Heart right ventricle (tissue), 16 donors: ENCODE results near the gene DDX10. TPM values are rescaled to one million over a fixed set of nuclear protein-coding genes. Genes with fewer than 3 reads are reported as not detected.
"Not testable (repeated sequence)": the region's sequence is repeated elsewhere in the genome, so short reads cannot be mapped to it uniquely, and the experiment has no call there.

Source experiments
- ATAC-seq, 8 donors: fragments of 200-7000 bp; cut with Tn5 transposase; one replicate each; pipeline ENCODE4 v1.9.1; 2020; ENCODE audit warnings: mild to moderate bottlenecking in 8 of 8, moderate library complexity in 8 of 8, moderate number of reproducible peaks in 1 of 8
- DNase-seq, 2 donors: peaks; one replicate each; pipeline ENCODE4 v3.0.0-alpha.2; 2020
- H3K27ac ChIP-seq, 10 donors: fragments of 200-600 bp; sonication (generic) in 2 of 10; one replicate each; pipeline versions ENCODE4 v1.5.0 to v1.8.0; 2020 to 2022; ENCODE audit warnings: mild to moderate bottlenecking in 3 of 10
- H3K27me3 ChIP-seq, 7 donors: fragments of 200-600 bp; one replicate each; pipeline ENCODE4 v1.8.0; 2021 to 2022; ENCODE audit warnings: mild to moderate bottlenecking in 2 of 7
- H3K36me3 ChIP-seq, 9 donors: fragments of 200-600 bp; sonication (generic) in 1 of 9; one replicate each; pipeline versions ENCODE4 v1.5.0 to v1.8.0; 2020 to 2022; ENCODE audit warnings: mild to moderate bottlenecking in 2 of 9
- H3K4me1 ChIP-seq, 9 donors: fragments of 200-600 bp; sonication (generic) in 1 of 9; one replicate each; pipeline versions ENCODE4 v1.5.0 to v1.8.0; 2020 to 2022; ENCODE audit warnings: mild to moderate bottlenecking in 4 of 9
- H3K4me3 ChIP-seq, 10 donors: fragments of 200-600 bp; sonication (generic) in 2 of 10; one replicate each; pipeline versions ENCODE4 v1.5.0 to v1.8.0; 2020 to 2022; ENCODE audit warnings: mild to moderate bottlenecking in 7 of 10, moderate library complexity in 2 of 10
- H3K9me3 ChIP-seq, 11 donors: fragments of 200-600 bp in 10 of 11; sonication (generic) in 2 of 11; one replicate each; pipeline versions ENCODE4 v1.5.0 to v1.8.0; 2013 to 2022; ENCODE audit warnings: mild to moderate bottlenecking in 2 of 11, control low read depth in 1 of 11, moderate library complexity in 1 of 11
- WGBS, 2 donors: extraction: QIAGEN DNeasy Blood & Tissue Kit; methylation state at CpG; one replicate each; pipeline ENCODE4 v1.1.7; 2013; ENCODE audit warnings: inconsistent platforms in 1 of 2; 5-methylcytosine and 5-hydroxymethylcytosine counted together
- intact Hi-C, 10 donors: fragments of 100-400 bp; cut with DNase I; formaldehyde crosslinking; loops; one replicate each; pipeline versions ENCODE4 v1.11.1 to v1.14.2; 2022
- polyA plus RNA-seq, 2 donors: library from polyadenylated mRNA; stranded (reverse); fragments of 200-250 nt; gene quantifications; one replicate each; pipeline ENCODE4 v1.2.3, GENCODE V29; 2013
- total RNA-seq, 10 donors: library from RNA; stranded (reverse); fragmentation: NEBNext Ultra II Directional in 3 of 10; extraction: Animal tissue kit (Norgen Biotek cat#: 25700) in 3 of 10; gene quantifications; one replicate each; pipeline versions ENCODE4 v1.2.1 to v1.2.4, GENCODE V29; 2021 to 2023
- TF ChIP-seq, protein P1 (sequence below), 9 donors: fragments of 200-600 bp; sonication (generic) in 2 of 9; IDR thresholded peaks; one replicate each; pipeline versions ENCODE4 v1.5.0 to v1.8.0; 2021 to 2022; ENCODE audit warnings: antibody characterized with exemption in 9 of 9, mild to moderate bottlenecking in 5 of 9, moderate library complexity in 1 of 9
- donor health status: Arrhythmogenic right ventricular cardiomyopathy.
- donor health status: ischemic (EF 13 %, LVEDD 7.1; RV severe dilation, severe dysfunction).
- donor health status: healthy with polysubstance abuse.
- donor health status: DM: no; HTN: yes; CAD: no.
- donor health status: DM: no; HTN: no; CAD: no.
- donor health status: ischemic (EF 25% LVEDD 6.9; RV normal size, moderate dysfunction).
- donor health status: ischemic (EF 25% LVEDD 5.7; RV mildly dilated, moderate dysfunction).
- donor health status: healthy.
- donor health status: DM: yes; HTN: yes; CAD: no.
- donor health status: Ischemic cardiomyopathy.
- donor health status: ischemic (EF 35%, LVEDD 5.7; RV mildly dilated, moderate dysfunction).
- donor health status: nonischemic (EF 11% LVEDD 7.7; RV severe dilation, severe dysfunction).
- donor health status: DM: yes; HTN: yes; CAD: no.
- donor health status: PGD.
- donor health status: ischemic (EF 29% LVEDD 5.4; RV normal size, mild dysfunction).
- donor health status: nonischemic (EF 23%, LVEDD 6.1; RV moderate dilation, normal function).

DDX10 gene
- total and polyA plus RNA-seq, 12 donors: 9.3 to 15.3 (median 11.5) TPM

- ATAC-seq (no peak), DNase-seq (no peak)
- TF ChIP-seq, protein P1, sequence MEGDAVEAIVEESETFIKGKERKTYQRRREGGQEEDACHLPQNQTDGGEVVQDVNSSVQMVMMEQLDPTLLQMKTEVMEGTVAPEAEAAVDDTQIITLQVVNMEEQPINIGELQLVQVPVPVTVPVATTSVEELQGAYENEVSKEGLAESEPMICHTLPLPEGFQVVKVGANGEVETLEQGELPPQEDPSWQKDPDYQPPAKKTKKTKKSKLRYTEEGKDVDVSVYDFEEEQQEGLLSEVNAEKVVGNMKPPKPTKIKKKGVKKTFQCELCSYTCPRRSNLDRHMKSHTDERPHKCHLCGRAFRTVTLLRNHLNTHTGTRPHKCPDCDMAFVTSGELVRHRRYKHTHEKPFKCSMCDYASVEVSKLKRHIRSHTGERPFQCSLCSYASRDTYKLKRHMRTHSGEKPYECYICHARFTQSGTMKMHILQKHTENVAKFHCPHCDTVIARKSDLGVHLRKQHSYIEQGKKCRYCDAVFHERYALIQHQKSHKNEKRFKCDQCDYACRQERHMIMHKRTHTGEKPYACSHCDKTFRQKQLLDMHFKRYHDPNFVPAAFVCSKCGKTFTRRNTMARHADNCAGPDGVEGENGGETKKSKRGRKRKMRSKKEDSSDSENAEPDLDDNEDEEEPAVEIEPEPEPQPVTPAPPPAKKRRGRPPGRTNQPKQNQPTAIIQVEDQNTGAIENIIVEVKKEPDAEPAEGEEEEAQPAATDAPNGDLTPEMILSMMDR (IDR thresholded peaks at IDR 0.05): no peak
- 53 to 55% methylated on average over 3 of the region's 3 CpGs for WGBS, 2 donors
- no peaks in the 10 kb centered on the region for H3K9me3 ChIP-seq
- intact Hi-C loops: loop anchor here in 7 of 10 donors (5.0 to 10.0 kb wide), 12 partner anchors 50 to 533 kb away; partner anchors contain the start of genes POGLUT3 (in 4 of the 7), C11orf65 (in 3 of the 7), ATM (in 1 of the 7) and EXPH5 (in 1 of the 7)
- H3K27ac ChIP-seq: peak overlapping the region in 8 of 10 donors; percentile 57 to 80 (median 68)
- H3K36me3 ChIP-seq: no peaks in the 10 kb centered on the region
- H3K27me3 ChIP-seq: no peaks in the 10 kb centered on the region
- H3K4me3 ChIP-seq: no peak overlapping the region
- H3K4me1 ChIP-seq: peaks cover 0 to 7% (median 0%) of the 10 kb centered on the region in 9 donors
Observed at GRCh38 chr11:108647387-108647700, 17.5 kb upstream of the DDX10 start.

- H3K27ac ChIP-seq: peak overlapping the region; percentile 14 to 80 (median 64)
- peak; percentile 86 to 96 (median 94) for ATAC-seq
- TF ChIP-seq, protein P1 (IDR thresholded peaks at IDR 0.05): peak; percentile 45 to 84 (median 74)
- H3K27me3 ChIP-seq: no peaks in the 10 kb centered on the region
- intact Hi-C loops: loop anchor here in 7 of 10 donors (5.0 to 10.0 kb wide), 12 partner anchors 51 to 533 kb away; partner anchors contain the start of genes POGLUT3 (in 4 of the 7), C11orf65 (in 3 of the 7), ATM (in 1 of the 7) and EXPH5 (in 1 of the 7)
- H3K4me3 ChIP-seq: peak overlapping the region in 2 of 10 donors; percentile 3 to 27
- 23 to 35% methylated on average over 9 of the region's 9 CpGs for WGBS, 2 donors
- peak; percentile 56 to 83 for DNase-seq
- no peaks in the 10 kb centered on the region for H3K36me3 ChIP-seq
- peaks cover 0 to 7% (median 0%) of the 10 kb centered on the region in 9 donors for H3K4me1 ChIP-seq
- peaks cover 0 to 1% (median 0%) of the 10 kb centered on the region in 11 donors for H3K9me3 ChIP-seq
Observed at GRCh38 chr11:108647701-108648527, 17.0 kb upstream of the DDX10 start.

- H3K27me3 ChIP-seq: no peaks in the 10 kb centered on the region
- no peaks in the 10 kb centered on the region for H3K36me3 ChIP-seq
- peaks cover 0 to 5% (median 0%) of the 10 kb centered on the region in 11 donors for H3K9me3 ChIP-seq
- intact Hi-C loops: loop anchor here in 7 of 10 donors (5.0 to 10.0 kb wide), 12 partner anchors 51 to 534 kb away; partner anchors contain the start of genes POGLUT3 (in 4 of the 7), C11orf65 (in 3 of the 7), ATM (in 1 of the 7) and EXPH5 (in 1 of the 7)
- WGBS, 2 donors: 64 to 71% methylated on average over 2 of the region's 2 CpGs
- H3K27ac ChIP-seq: peak overlapping the region in 9 of 10 donors; percentile 14 to 80 (median 65)
- TF ChIP-seq, protein P1 (IDR thresholded peaks at IDR 0.05): no peak
- ATAC-seq: no peak
- peak overlapping the region in 1 of 10 donors; percentile 27 for H3K4me3 ChIP-seq
- peaks cover 0 to 7% (median 0%) of the 10 kb centered on the region in 9 donors for H3K4me1 ChIP-seq
- no peak for DNase-seq
Observed at GRCh38 chr11:108648528-108648885, 16.4 kb upstream of the DDX10 start.

DNA sequence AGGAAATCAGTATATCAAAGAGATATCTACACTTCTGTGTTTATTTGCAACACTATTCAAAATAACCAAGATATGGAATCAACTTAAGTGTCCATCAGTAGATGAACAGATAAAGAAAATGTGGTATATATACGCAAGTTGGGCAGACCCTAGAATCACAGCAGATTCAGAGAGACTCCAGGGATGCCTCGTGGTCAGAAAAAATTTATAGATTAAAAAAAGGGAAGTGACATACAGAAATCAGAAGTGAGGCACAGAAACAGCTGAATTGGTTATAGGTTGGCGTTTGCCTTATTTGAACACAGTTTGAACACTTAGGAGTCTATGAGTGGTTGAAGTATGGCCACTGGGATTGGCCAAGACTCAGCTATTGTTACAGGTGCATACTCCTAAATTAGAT lies 10.8 kb upstream of the DDX10 start:
- WGBS, 2 donors: 81 to 85% methylated on average over 3 of the region's 3 CpGs
- H3K27me3 ChIP-seq: peaks cover 0 to 10% (median 0%) of the 10 kb centered on the region in 7 donors
- not testable (repeated sequence) for ATAC-seq, H3K36me3 ChIP-seq, H3K27ac ChIP-seq, H3K4me3 ChIP-seq, DNase-seq, H3K9me3 ChIP-seq, H3K4me1 ChIP-seq
- intact Hi-C loops: loop anchor here in 6 of 10 donors (5.0 to 10.0 kb wide), 9 partner anchors 239 to 1089 kb away; partner anchors contain the start of genes CUL5 (in 2 of the 6) and ALKBH8 (in 1 of the 6)
